HuH-7 (cell line): Measurements from ENCODE around the gene MPZL1.
A peak's percentile ranks its signal among the peaks of the same experiment; 100 is the strongest.

Experiments
- DNase-seq: peaks from one replicate; pipeline ENCODE4 v3.0.0; 2011; ENCODE audit warnings: low spot score

MPZL1 gene

GRCh38 chr1:167695756-167696561 is 25.8 kb upstream of the MPZL1 start:
- no peak for DNase-seq

- DNase-seq = no peak
Observed at GRCh38 chr1:167697667-167698141, 24.1 kb upstream of the MPZL1 start.

DNA sequence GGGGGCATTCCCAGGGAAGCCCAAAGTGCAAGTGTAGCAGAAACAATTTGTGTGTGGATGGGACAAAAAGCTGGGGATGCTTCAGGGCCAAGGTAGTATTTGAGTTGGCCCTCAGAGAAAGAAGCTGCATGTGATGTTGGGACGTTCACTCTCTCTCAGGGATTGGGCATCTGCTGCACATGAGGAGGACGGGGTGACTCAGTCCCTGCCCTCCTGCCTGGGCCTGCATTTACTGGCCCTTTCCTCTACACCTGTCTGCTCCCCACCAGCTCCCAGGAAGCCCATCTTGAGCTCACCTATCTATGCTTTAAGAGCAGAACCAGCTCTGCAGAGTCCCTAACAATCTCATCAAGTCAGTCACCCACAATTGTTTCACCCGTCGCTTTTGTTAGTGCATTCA is 23.5 kb upstream of the MPZL1 start:
- DNase-seq = no peak

DNA sequence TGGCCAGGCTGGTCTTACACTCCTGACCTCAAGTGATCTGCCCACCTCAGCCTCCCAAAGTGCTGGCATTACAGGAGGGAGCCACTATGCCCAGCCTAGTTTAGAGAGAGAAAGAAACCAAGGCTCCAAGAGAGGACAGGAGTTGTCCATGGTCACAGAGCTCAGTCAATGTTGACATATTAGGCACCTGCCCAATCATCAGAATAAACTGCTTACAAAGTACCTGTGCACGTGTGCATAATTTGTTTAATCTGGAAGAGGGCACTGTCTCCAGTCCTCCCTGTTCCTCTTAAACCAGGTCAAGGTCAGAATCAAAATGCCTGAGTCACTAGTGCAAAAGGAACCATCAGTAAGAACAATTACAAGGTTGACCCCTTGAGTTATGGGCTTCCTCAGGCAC is 20.3 kb upstream of the MPZL1 start:
- DNase-seq = no peak

DNA sequence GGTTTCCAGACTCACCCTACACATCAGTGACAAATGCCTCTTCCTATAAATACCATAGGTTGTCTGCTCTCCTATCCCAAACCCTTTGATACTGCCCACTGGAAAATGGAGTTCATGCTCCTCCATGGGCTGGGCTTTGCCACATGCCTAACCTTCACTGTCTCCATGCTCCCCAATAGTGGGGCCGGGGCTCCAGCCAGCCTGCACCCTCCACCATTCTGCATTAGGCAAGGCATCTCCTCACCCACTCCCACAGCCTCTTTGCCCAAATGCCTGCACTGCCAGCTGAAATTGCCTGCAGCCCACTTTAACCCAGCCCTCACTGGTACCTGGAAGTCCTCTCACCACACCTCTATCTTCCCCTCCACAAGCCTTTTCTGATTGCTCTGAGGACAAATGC is 18.2 kb upstream of the MPZL1 start:
- DNase-seq = no peak

DNA sequence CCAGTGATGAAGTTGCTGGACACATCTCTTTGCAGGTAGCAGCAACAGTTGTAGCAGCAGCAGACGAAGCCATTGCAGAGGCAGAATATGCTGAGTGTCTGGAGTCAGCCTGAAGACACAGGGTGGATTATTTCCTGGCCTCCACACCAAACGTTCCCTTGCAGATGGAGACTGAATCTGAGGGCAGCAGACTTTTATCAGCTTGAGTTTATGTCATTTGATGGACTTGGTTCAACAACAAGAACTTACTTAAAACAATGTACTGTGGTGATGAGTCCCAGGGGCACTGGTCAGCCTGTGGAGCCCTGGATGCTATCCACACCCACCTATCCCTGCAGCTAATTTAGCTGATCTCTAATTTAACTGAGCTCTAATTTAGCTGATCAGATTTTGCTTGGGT is 17.1 kb upstream of the MPZL1 start:
- DNase-seq = no peak

DNA sequence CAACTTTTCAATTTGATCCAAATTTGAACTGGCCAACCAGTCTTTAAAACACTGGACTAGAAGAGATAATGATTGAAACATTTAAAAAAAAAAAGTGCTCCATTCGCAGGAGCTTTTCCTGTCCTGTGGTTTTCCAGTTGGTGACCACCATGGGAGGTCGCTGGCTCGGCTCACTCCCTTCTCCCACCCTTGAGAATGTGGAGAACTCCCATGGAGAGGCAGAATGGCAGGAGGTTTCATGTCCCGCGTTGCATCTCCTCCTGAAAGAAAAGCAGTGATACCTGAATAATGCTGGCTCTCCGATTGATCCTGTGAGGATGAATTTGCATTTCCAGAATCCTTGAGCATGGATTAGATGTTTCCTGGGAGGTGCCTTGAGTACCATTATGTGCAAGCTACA is 16.5 kb upstream of the MPZL1 start:
- no peak for DNase-seq

DNA sequence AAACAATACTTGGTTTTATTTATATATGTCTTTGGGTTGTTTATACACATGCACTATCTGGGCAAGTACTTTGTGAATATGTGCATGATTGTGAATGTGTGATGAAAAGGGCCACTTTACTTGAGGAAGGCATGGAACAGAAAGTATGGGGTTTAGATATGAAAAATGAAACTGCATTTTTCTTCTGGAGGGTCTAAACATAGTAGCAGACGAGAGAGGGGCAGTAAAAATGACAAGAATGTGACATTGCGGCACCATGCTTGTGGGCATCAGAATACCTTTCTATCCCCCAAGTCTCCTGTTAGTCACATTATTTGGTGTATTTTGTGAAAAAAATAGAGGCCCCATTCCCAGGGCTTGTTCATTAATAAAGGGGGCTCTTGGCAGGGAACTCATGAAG is 15.4 kb upstream of the MPZL1 start:
- DNase-seq = no peak

DNA sequence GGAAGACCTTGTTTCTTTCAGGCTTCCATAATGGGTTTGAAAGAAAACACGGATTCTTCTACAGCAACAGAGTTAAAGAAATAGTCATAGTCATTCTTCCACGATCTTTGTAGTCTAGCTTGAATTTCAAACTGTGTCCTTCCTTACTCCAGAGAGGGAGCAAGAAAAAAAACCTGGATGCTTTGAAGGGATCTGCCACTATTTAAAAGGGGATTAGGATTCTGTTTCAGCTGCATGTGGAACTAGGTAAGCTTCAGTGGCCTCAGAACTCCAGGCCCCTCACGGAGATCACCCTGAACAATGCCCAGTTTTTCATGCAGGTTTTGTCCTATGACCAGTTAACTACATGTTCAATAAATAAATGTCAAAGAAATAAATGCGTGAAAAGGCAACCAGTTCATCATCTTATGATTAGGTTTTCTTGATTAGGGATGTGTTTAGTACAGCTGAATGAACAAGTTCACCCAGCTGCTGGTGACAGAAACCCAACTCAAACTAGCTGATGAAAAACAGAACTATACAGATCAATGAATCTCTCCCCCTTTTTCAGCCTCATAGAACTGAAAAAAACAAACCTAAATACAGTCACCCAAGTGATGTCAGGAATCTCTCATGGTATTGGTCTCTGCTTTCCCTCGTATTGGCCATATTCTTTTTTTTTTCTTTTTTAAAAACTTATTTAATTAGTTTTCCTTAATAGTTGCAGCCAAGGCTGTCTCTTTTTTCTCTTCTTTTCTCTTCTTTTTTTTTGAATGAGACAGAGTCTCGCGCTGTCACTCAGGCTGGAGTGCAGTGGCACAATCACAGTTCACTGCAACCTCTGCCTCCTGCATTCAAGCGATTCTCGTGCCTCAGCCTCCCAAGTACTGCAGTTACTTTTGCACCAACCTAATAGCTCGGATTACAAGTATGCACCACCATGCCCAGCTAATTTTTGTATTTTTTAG is 14.6 kb upstream of the MPZL1 start:
- DNase-seq = no peak

GRCh38 chr1:167707942-167708341 is 13.8 kb upstream of the MPZL1 start:
- no peak for DNase-seq

DNA sequence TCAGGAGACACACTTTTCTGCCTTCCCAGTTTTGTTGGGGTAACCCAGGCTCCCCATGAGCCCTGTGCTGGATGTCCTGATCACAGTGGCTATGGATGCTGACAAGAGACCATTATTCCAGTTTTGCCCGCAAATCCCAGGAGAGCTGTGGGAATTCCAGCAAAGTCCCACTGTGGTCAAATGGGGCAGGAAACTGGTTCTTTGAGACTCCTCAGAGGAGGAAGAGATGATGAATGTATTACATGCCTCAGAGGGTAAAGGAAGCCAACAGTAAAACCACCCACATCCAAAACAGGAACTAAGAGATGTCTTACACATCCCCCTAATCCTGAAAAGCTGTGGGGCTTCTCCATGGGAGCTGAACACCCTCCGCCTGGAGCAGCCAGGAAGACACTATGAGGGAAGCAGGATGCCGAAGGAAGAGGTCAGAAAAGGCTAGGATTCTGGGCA is 12.8 kb upstream of the MPZL1 start:
- no peak for DNase-seq

DNA sequence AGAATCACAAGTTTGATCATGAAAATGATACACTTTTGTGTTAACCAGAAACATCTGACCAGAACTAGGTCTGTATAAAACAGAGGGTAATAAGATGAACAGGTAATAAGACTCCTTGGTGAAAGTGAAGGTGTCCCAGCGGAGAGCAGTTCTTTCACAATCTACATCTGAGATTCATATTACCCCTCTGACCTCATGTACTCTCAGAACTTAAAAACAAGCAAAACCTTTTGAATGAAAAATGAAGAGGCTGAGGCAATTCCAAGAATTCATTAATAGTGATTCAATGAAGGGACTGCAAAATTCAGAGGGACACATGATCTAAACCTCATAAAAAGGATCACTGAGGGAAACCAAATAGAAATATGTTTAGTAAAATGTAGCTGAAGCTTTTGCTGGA is 10.9 kb upstream of the MPZL1 start:
- no peak for DNase-seq

DNA sequence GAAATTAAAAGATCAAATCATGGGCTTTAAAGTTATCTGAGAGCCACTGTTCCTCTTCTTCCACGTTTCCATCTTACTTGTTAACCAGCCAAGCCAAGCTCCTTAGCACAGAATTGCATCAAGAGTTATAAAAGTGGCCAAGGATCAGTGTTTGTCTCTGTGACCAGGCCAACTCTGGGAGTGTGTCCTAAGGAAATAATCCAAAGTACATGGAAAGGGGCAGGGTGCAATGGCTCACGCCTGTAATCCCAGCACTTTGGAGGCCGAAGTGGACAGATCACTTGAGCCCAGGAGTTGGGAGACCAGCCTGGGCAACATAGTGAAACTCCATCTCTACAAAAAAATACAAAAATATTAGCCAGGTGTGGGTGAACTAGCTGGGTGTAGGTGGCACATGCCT is 10.0 kb upstream of the MPZL1 start:
- no peak for DNase-seq

DNA sequence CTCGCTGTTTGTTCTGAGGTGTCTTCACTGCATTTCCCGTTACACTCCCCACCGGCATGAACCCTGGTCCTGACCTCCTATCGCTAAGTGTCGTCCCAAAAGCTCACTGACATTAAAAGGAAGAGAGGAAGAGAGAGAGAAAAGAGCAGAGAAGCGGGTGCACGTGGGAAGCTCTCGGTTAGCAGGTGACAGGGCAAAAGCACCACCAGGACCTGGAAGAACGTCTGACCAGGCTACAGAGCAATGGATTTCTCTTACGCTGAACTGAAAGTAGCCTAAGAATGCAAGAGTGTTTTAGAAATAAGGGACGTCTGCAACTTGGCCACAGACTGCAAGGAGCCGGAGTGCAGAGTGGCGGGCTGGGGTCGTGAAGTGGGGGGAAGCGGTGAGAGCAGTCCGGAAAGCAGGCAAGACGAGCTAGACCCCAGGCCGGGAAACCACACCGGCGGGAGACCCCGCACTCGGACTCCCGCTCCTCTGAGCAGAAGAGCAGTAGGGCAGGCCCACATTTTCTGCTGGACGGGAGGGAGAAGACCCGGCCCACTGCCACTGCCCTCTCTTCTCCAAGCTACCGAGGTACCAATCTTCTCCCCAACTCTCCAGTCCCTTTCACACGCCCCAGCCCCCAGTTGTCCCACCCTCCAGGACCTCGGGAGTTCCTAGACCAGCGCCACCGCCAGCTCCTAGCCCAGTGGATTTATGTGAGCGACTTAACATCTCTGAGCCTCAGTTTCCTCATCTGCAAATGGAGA is 8.3 kb upstream of the MPZL1 start:
- peak; percentile 43 for DNase-seq

- DNase-seq = peak; percentile 53
Observed at GRCh38 chr1:167714098-167714438, 7.7 kb upstream of the MPZL1 start.

DNA sequence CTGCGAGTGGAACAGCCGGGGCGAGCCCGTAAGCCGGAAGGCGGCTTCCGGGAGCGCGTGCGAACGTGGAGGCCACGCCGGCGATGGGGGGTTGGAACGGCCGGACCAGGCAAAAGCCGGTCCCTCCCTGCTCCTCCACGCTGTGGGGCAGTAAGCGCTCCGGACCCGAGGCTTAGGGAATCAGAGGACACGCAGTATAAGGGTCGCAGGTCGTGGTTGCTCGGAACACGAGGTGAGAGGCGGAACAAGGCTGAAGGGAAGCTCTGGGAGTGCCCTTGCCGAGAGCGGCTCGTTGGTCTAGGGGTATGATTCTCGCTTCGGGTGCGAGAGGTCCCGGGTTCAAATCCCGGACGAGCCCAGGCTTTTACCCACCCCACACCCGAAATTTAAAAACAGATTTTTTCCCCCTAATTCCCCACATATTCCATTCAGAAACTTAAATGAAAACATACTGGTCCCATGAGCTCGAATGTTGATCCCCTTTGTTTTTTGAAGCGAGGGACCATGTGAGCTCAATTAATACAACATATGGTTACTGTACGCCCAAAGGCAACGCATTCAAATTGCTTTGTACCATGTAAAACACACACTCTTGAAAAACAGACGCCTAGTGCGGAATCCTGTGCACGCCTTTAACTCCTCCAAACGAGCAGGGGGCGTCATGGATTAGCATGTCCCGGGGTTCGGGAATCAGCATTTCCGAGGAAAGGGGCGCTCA is 7.2 kb upstream of the MPZL1 start:
- peak; percentile 46 for DNase-seq

DNA sequence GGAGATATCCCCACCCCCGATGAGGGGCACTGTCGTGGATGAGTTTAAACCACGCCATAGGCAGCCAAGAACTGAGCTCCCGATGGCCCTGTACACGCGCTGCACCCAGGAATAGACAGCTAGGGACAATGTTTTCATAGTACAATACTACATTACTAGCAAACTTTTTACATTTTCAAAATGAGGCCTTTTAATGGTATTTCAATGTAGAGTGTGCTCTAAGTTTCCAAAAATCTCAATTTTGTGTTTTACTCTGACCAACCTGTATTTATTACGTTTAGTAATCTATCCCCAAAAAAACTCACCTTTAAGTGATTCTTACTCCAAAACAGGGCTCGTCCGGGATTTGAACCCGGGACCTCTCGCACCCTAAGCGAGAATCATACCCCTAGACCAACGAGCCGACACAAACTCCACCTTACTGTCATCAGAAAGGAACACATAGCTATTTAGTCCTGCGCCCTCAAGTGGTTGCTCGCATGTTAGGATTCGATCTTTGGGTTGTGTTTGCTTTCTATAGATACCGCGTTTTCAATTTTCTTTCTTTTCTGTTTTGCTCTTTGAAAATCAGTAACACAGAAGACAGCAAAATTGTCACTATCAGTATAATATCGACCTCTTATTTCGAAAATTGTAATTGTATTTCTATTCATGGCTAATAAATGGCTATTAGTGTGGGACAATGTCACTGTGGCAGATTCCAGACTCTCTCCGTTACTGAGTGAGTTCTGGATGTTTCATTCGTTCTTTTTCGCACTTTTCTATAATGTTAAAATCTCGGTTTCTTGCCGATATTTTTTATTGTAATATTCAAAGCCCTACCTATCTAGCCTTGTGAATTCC is 6.4 kb upstream of the MPZL1 start:
- peak; percentile 49 for DNase-seq

- no peak for DNase-seq
Observed at GRCh38 chr1:167716000-167716271, 5.8 kb upstream of the MPZL1 start.

DNA sequence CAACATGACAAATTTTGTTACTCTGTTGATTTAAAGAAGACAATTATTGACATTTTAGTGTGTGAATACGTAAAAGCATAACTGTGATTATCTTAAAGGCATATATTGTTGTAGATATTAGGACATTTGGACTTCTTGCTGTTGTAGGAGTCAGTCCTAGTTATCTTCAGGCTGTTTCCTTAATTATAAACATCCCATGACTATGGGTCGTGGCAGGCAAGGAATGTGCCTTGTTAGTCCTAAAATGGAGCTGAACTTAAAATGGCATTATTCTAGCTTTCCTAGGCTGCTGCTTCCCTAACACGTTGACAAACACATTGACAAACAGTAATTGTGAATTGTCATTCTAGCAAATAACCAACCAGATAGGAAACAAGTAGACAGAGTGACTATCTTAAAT is 4.4 kb upstream of the MPZL1 start:
- no peak for DNase-seq

- DNase-seq = no peak
Observed at GRCh38 chr1:167718914-167719691, 2.7 kb upstream of the MPZL1 start.
